Spleen (tissue), 7 donors: Measurements from ENCODE around the gene MACIR.
A peak's percentile ranks its signal among the peaks of the same experiment; 100 is the strongest.

Source experiments
- POLR2A ChIP-seq, 3 donors: fragments of 450-650 bp; IDR thresholded peaks; one replicate each; pipeline ENCODE4 v1.5.1; 2017; ENCODE audit warnings: antibody characterized with exemption in 3 of 3, mild to moderate bottlenecking in 1 of 3
- TF ChIP-seq, protein P1 (sequence below), 11 experiments: fragments of 200-600 bp in 7 of 11; fragments of 450-650 bp in 4 of 11; sonication (generic) in 4 of 11; IDR thresholded peaks in 8 of 11; conservative IDR thresholded peaks in 3 of 11; 1 replicate in 7 of 11; 2 replicates in 4 of 11; pipeline versions ENCODE4 v1.4.0 to v1.8.0; 2016 to 2021; ENCODE audit warnings: antibody characterized with exemption in 11 of 11, inconsistent platforms in 4 of 11, mild to moderate bottlenecking in 1 of 11
- donor health status: DM: no; HTN: no; CAD: no; lungs with moderate emphysema.
- donor health status: DM: no; HTN: no; CAD: no.
- donor health status: DM: no; HTN: no; CAD: no.

DNA sequence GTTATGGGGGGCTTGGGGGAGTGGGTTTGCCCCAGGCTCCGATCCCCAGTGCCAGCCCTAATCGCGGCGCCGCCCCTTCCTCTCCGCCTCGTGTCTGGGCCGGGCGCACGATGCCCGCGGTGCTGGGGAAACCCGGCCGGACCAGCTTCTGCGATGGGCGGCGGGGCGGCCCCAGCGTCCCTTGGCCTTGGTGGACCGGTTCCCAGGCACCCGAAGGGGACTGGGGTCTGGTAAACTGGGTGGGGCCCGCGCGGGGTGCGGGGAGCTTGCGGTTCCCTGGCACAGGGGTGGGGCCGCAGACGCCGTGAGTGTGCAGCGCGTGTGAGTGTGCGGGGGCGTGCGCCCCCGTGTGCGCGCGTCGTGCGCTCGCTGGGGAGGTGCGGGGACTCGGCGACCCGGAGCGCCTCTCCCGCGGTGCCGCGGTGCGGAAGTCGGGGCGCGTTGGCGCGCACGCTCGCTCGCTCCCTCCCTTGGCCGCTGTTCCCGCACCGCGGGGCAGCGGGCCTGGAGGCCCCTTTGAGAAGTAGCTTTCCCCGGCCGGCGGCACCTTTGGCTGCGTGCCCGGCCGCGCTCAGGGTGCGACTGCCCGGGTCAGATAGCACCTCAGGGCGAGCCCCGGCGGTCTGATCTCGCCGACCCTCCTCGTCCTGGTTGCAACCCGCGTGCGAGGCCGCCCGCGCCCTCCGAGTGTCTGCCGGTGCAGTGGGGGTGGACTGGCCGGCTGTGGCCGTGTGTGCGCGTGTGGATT, 568 bp downstream of the MACIR start:
- TF ChIP-seq, protein P1, sequence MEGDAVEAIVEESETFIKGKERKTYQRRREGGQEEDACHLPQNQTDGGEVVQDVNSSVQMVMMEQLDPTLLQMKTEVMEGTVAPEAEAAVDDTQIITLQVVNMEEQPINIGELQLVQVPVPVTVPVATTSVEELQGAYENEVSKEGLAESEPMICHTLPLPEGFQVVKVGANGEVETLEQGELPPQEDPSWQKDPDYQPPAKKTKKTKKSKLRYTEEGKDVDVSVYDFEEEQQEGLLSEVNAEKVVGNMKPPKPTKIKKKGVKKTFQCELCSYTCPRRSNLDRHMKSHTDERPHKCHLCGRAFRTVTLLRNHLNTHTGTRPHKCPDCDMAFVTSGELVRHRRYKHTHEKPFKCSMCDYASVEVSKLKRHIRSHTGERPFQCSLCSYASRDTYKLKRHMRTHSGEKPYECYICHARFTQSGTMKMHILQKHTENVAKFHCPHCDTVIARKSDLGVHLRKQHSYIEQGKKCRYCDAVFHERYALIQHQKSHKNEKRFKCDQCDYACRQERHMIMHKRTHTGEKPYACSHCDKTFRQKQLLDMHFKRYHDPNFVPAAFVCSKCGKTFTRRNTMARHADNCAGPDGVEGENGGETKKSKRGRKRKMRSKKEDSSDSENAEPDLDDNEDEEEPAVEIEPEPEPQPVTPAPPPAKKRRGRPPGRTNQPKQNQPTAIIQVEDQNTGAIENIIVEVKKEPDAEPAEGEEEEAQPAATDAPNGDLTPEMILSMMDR (IDR thresholded peaks at IDR 0.05 in 8 of 11, conservative IDR thresholded peaks at IDR 0.05 in 3 of 11), result peak in 1 of 11 experiments; percentile 26
- no peak for TF ChIP-seq POLR2A (IDR thresholded peaks at IDR 0.05)
